ENCODE results near the gene IFI27L1. TPM values are rescaled to one million over a fixed set of nuclear protein-coding genes. Genes with fewer than 3 reads are reported as not detected.

Gene IFI27L1
- total RNA-seq, 1 donor from 2014 or later = 8.9 TPM

DNA sequence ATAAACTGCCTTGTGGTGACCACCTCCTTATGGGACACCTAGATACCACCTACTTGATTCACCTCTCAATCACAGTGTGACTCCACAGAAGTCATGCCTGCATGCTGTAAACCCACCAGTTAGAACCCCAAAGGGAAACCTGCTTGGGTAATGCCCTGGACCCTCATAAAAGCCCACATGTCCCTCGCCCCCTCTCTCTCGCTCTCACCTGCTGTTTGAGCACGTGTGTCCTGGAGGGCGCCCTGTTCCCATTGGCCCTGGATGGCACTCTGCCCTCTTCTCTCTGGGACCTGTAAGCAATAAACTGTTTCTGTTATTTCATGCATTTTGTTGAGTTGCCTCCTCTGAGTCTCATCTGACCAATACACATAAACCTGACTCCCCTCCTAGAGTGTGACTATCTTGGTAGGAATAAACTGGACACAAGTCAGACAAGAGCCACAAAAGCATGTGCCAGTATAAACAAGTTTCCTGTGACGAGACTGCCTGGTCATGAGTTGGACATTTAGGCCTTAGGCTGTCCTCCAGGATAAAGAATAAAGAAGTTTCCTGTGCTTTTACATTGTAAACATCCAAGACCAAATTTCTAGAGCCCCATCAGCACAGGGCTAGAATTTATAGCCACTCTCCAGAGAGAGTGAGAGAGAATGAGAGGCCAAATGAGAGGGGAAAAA is 39.7 kb downstream of the IFI27L1 start:
- peaks cover 1% of the 10 kb centered on the region for H3K4me1 ChIP-seq
- TF ChIP-seq CTCF (IDR thresholded peaks at IDR 0.05; ENCODE audit: borderline replicate concordance) = no peak
- no peaks in the 10 kb centered on the region for H3K27me3 ChIP-seq (ENCODE audit: low read depth)
- H3K27ac ChIP-seq (replicated peaks) = no peak overlapping the region
- no peak overlapping the region for H3K4me3 ChIP-seq
- intact Hi-C loops (cut with micrococcal nuclease) = no loop called here
- no peaks in the 10 kb centered on the region for H3K36me3 ChIP-seq
- no peak for DNase-seq
- H3K9me3 ChIP-seq (replicated peaks) = peaks cover 21% of the 10 kb centered on the region

DNA sequence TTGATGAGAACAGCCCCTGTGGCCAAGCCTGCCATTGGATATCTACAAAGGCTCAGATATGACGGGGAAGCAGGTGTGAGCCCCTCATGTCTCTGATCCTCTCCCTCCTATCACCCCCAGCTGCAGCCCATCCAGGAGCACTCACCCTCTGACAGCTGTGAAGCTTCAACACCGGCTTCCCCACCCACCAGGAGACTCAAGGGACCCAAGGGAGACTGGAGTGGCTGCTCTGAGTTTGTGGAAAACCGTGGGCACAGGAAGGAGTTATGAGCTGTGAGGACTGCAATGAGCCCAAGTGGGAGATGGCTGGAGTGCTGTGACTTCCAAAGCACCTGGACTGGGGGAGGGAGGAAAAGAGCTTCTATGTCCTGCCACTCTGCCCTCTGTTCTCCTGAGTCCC is 40.4 kb downstream of the IFI27L1 start:
- H3K36me3 ChIP-seq = no peaks in the 10 kb centered on the region
- peaks cover 21% of the 10 kb centered on the region for H3K9me3 ChIP-seq (replicated peaks)
- no peaks in the 10 kb centered on the region for H3K4me1 ChIP-seq
- DNase-seq = no peak
- intact Hi-C loops (cut with micrococcal nuclease) = no loop called here
- H3K4me3 ChIP-seq = no peak overlapping the region
- TF ChIP-seq CTCF (IDR thresholded peaks at IDR 0.05; ENCODE audit: borderline replicate concordance) = no peak
- H3K27ac ChIP-seq (replicated peaks) = no peak overlapping the region
- no peaks in the 10 kb centered on the region for H3K27me3 ChIP-seq (ENCODE audit: low read depth)

GRCh38 chr14:94122438-94122837 is 41.3 kb downstream of the IFI27L1 start:
- intact Hi-C loops (cut with micrococcal nuclease) = no loop called here
- Histone ChIP-seq H3K27ac (replicated peaks) (no peak overlapping the region), H3K27me3 (ENCODE audit: low read depth) (no peaks in the 10 kb centered on the region), H3K4me3 (no peak overlapping the region), H3K9me3 (replicated peaks) (peaks cover 21% of the 10 kb centered on the region), H3K4me1 (no peaks in the 10 kb centered on the region), H3K36me3 (no peaks in the 10 kb centered on the region)
- DNase-seq = no peak
- TF ChIP-seq CTCF (IDR thresholded peaks at IDR 0.05; ENCODE audit: borderline replicate concordance) = no peak

- H3K27me3 ChIP-seq (ENCODE audit: low read depth) = no peaks in the 10 kb centered on the region
- H3K4me3 ChIP-seq = no peak overlapping the region
- H3K36me3 ChIP-seq = no peaks in the 10 kb centered on the region
- no peak for TF ChIP-seq CTCF (IDR thresholded peaks at IDR 0.05; ENCODE audit: borderline replicate concordance)
- H3K4me1 ChIP-seq = no peaks in the 10 kb centered on the region
- intact Hi-C loops (cut with micrococcal nuclease) = no loop called here
- peaks cover 21% of the 10 kb centered on the region for H3K9me3 ChIP-seq (replicated peaks)
- no peak for DNase-seq
- H3K27ac ChIP-seq (replicated peaks) = no peak overlapping the region
These were observed 42.2 kb downstream of the IFI27L1 start for GRCh38 chr14:94123296-94123695.

- DNase-seq = no peak
These were observed 42.8 kb downstream of the IFI27L1 start for GRCh38 chr14:94123868-94124267.

More at GRCh38 chr14:94123868-94124267, 42.8 kb downstream of the IFI27L1 start:
- H3K4me3 ChIP-seq = no peak overlapping the region
- peaks cover 2% of the 10 kb centered on the region for H3K4me1 ChIP-seq
- TF ChIP-seq CTCF (IDR thresholded peaks at IDR 0.05; ENCODE audit: borderline replicate concordance) = no peak
- intact Hi-C loops (cut with micrococcal nuclease) = no loop called here
- H3K36me3 ChIP-seq = no peaks in the 10 kb centered on the region
- H3K27ac ChIP-seq (replicated peaks) = no peak overlapping the region
- no peaks in the 10 kb centered on the region for H3K27me3 ChIP-seq (ENCODE audit: low read depth)
- H3K9me3 ChIP-seq (replicated peaks) = peaks cover 21% of the 10 kb centered on the region
